ENCODE measurements around the gene NRCAM. TPM values are rescaled to one million over a fixed set of nuclear protein-coding genes. Genes with fewer than 3 reads are reported as not detected.

Gene NRCAM
- total and polyA plus RNA-seq, 2 experiments from 2014 or later: 0.76 to 3.9 TPM

- no peak overlapping the region for H3K27ac ChIP-seq
- no peak for DNase-seq (ENCODE audit: low read depth in 1 of 2, low spot score in 1 of 2)
- no peaks in the 10 kb centered on the region for H3K4me1 ChIP-seq (ENCODE audit: low read depth)
- H3K27me3 ChIP-seq: no peaks in the 10 kb centered on the region
- no peak overlapping the region for H3K4me3 ChIP-seq
- H3K9me3 ChIP-seq (ENCODE audit: low read depth): no peaks in the 10 kb centered on the region
- H3K36me3 ChIP-seq: no peaks in the 10 kb centered on the region
- TF ChIP-seq, protein P1, sequence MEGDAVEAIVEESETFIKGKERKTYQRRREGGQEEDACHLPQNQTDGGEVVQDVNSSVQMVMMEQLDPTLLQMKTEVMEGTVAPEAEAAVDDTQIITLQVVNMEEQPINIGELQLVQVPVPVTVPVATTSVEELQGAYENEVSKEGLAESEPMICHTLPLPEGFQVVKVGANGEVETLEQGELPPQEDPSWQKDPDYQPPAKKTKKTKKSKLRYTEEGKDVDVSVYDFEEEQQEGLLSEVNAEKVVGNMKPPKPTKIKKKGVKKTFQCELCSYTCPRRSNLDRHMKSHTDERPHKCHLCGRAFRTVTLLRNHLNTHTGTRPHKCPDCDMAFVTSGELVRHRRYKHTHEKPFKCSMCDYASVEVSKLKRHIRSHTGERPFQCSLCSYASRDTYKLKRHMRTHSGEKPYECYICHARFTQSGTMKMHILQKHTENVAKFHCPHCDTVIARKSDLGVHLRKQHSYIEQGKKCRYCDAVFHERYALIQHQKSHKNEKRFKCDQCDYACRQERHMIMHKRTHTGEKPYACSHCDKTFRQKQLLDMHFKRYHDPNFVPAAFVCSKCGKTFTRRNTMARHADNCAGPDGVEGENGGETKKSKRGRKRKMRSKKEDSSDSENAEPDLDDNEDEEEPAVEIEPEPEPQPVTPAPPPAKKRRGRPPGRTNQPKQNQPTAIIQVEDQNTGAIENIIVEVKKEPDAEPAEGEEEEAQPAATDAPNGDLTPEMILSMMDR (IDR thresholded peaks at IDR 0.05; ENCODE audit: low read depth, low read length): no peak
These were observed 231.8 kb downstream of the NRCAM start for GRCh38 chr7:108224387-108224786.

- Histone ChIP-seq H3K36me3 (no peaks in the 10 kb centered on the region), H3K9me3 (ENCODE audit: low read depth) (no peaks in the 10 kb centered on the region), H3K27me3 (no peaks in the 10 kb centered on the region), H3K4me3 (no peak overlapping the region), H3K4me1 (ENCODE audit: low read depth) (no peaks in the 10 kb centered on the region), H3K27ac (no peak overlapping the region)
- TF ChIP-seq, protein P1 (IDR thresholded peaks at IDR 0.05; ENCODE audit: low read depth, low read length): peak; percentile 25
- DNase-seq (ENCODE audit: low read depth in 1 of 2, low spot score in 1 of 2): peak; percentile 28 to 79
These were observed 233.9 kb downstream of the NRCAM start for GRCh38 chr7:108222236-108222892.

DNA sequence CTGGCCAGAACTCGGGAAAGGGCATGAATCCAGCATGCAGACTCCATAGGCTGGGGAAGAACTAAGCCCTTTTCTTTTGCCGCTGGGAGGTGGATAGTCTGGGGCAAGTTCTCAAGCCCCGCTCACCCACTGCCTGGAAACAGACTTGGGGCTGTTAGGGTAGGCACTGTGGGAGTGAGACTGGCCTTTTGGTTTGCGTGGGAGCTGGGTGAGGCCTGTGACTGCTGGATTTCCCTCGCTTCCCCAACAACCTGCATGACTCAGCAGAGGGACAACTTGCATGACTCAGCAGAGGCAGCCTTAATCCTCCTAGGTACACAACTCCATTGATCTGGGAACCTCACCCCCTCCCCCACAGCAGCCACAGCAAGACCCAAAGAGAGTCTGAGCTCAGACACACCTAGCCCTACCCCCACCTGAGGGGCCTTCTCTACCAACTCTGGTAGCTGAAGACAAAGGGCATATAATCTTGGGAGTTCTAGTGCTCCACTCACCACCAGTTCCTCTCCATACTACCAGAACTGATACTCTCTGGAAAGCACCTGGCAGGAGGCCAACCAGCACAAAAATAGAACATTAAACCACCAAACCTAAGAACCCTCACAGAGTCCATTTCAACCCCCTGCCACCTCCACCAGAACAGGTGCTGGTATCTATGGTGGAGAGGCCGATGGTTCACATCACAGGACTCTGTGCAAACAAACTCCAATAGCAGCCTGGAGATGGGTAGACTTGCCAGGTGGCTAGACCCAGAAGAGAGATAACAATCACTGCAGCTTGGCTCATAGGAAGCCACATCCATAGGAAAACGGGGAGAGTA is 244.6 kb downstream of the NRCAM start:
- no peaks in the 10 kb centered on the region for H3K9me3 ChIP-seq (ENCODE audit: low read depth)
- H3K27ac ChIP-seq: no peak overlapping the region
- peak in 1 of 2 donors; percentile 68 for DNase-seq (ENCODE audit: low read depth in 1 of 2, low spot score in 1 of 2)
- no peak overlapping the region for H3K4me3 ChIP-seq
- H3K4me1 ChIP-seq (ENCODE audit: low read depth): no peaks in the 10 kb centered on the region
- H3K36me3 ChIP-seq: no peaks in the 10 kb centered on the region
- no peaks in the 10 kb centered on the region for H3K27me3 ChIP-seq
- TF ChIP-seq, protein P1 (IDR thresholded peaks at IDR 0.05; ENCODE audit: low read depth, low read length): no peak

GRCh38 chr7:108210796-108211195 is 245.4 kb downstream of the NRCAM start:
- Histone ChIP-seq H3K4me3 (no peak overlapping the region), H3K27me3 (no peaks in the 10 kb centered on the region), H3K27ac (no peak overlapping the region), H3K9me3 (ENCODE audit: low read depth) (no peaks in the 10 kb centered on the region), H3K4me1 (ENCODE audit: low read depth) (no peaks in the 10 kb centered on the region), H3K36me3 (no peaks in the 10 kb centered on the region)
- TF ChIP-seq, protein P1 (IDR thresholded peaks at IDR 0.05; ENCODE audit: low read depth, low read length): no peak
- no peak for DNase-seq (ENCODE audit: low read depth in 1 of 2, low spot score in 1 of 2)

DNA sequence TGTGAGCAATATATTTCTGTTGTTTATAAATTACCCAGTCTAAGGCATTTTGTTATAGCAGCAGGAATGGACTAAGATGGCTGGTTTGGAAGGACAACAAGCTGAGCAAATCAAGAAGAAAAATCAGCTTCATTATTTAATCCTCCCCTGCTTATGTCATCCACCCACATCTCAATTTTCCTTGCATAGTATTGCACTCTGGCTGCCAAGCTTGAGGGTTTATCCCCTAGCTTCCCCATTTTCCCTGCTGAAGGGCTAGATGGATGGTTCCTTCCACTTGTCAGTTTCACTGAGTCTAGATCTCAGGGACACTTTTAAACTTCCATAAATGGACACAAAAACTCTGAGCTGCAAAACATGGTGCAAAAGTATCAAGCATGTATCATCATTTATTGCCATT is 250.9 kb downstream of the NRCAM start:
- DNase-seq (ENCODE audit: low read depth in 1 of 2, low spot score in 1 of 2): no peak
- no peaks in the 10 kb centered on the region for H3K9me3 ChIP-seq (ENCODE audit: low read depth)
- TF ChIP-seq, protein P1 (IDR thresholded peaks at IDR 0.05; ENCODE audit: low read depth, low read length): no peak
- H3K27me3 ChIP-seq: no peaks in the 10 kb centered on the region
- H3K4me1 ChIP-seq (ENCODE audit: low read depth): no peaks in the 10 kb centered on the region
- no peak overlapping the region for H3K27ac ChIP-seq
- H3K4me3 ChIP-seq: no peak overlapping the region
- H3K36me3 ChIP-seq: no peaks in the 10 kb centered on the region

Measured in cardiac muscle cell (in vitro differentiated cells and primary cell).